K562 (cell line): ENCODE data around the gene CTDSPL.

Experiments used
- FOS ChIP-seq: IDR thresholded peaks from 3 replicates; pipeline ENCODE4 v1.6.1; 2011; ENCODE audit not compliant: insufficient read length; ENCODE audit errors: extremely low read depth
- IRF9 ChIP-seq: fragments of 450-650 bp; IDR thresholded peaks from 2 replicates; pipeline ENCODE4 v1.6.1; 2016; ENCODE audit warnings: missing biosample characterization, missing genetic modification characterization
- TF ChIP-seq, protein P1 (sequence below), 2 experiments: IDR thresholded peaks; 2 replicates each; pipeline ENCODE4 v1.6.1; 2011; ENCODE audit warnings: borderline replicate concordance in 1 of 2, control low read depth in 1 of 2, low read depth in 1 of 2, low read length in 1 of 2, mild to moderate bottlenecking in 1 of 2, mixed read lengths in 1 of 2, moderate library complexity in 1 of 2; ENCODE audit not compliant: insufficient read depth in 1 of 2, insufficient read length in 1 of 2, poor library complexity in 1 of 2, severe bottlenecking in 1 of 2; ENCODE audit errors: extremely low read depth in 1 of 2
- TF ChIP-seq, protein P2 (sequence below): sonication (generic); formaldehyde crosslinking; IDR thresholded peaks from 2 replicates; pipeline ENCODE4 v1.9.0; 2022; ENCODE audit warnings: mild to moderate bottlenecking, missing genetic modification reagents
- TF ChIP-seq, protein P3 (sequence below): sonication (generic); formaldehyde crosslinking; IDR thresholded peaks from 2 replicates; pipeline ENCODE4 v1.8.1; 2022; ENCODE audit warnings: missing genetic modification reagents

- TF ChIP-seq FOS (no peak), IRF9 (tag) (no peak)
- TF ChIP-seq, protein P1, sequence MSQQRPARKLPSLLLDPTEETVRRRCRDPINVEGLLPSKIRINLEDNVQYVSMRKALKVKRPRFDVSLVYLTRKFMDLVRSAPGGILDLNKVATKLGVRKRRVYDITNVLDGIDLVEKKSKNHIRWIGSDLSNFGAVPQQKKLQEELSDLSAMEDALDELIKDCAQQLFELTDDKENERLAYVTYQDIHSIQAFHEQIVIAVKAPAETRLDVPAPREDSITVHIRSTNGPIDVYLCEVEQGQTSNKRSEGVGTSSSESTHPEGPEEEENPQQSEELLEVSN (IDR thresholded peaks at IDR 0.05; ENCODE audit: borderline replicate concordance in 1 of 2, extremely low read depth in 1 of 2, insufficient read depth in 1 of 2, insufficient read length in 1 of 2, low read depth in 1 of 2, low read length in 1 of 2, poor library complexity in 1 of 2, severe bottlenecking in 1 of 2) = no peak
- TF ChIP-seq, protein P2, sequence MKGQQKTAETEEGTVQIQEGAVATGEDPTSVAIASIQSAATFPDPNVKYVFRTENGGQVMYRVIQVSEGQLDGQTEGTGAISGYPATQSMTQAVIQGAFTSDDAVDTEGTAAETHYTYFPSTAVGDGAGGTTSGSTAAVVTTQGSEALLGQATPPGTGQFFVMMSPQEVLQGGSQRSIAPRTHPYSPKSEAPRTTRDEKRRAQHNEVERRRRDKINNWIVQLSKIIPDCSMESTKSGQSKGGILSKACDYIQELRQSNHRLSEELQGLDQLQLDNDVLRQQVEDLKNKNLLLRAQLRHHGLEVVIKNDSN (CRISPR knock-in tag) = no peak
- TF ChIP-seq, protein P3, sequence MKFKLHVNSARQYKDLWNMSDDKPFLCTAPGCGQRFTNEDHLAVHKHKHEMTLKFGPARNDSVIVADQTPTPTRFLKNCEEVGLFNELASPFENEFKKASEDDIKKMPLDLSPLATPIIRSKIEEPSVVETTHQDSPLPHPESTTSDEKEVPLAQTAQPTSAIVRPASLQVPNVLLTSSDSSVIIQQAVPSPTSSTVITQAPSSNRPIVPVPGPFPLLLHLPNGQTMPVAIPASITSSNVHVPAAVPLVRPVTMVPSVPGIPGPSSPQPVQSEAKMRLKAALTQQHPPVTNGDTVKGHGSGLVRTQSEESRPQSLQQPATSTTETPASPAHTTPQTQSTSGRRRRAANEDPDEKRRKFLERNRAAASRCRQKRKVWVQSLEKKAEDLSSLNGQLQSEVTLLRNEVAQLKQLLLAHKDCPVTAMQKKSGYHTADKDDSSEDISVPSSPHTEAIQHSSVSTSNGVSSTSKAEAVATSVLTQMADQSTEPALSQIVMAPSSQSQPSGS = no peak
These were observed 40.0 kb downstream of the CTDSPL start for GRCh38 chr3:37901721-37902120.
